ENCODE results near the gene NBL1. TPM values are rescaled to one million over a fixed set of nuclear protein-coding genes. Genes with fewer than 3 reads are reported as not detected.
A peak's percentile ranks its signal among the peaks of the same experiment; 100 is the strongest.

The NBL1 gene
- total and polyA plus RNA-seq, 2 donors (not counting 1 experiment from before 2014, with no cell fraction given), result 59.3 to 103 TPM

- Histone ChIP-seq H3K27me3 (ENCODE audit: control insufficient read depth, insufficient read depth, low read length) (no peaks in the 10 kb centered on the region), H3K4me2 (ENCODE audit: extremely low read depth, insufficient read depth, low read length) (peak overlapping the region; percentile 3), H3K79me2 (ENCODE audit: control insufficient read depth, insufficient read depth, low read length) (peaks cover 43% of the 10 kb centered on the region), H4K20me1 (ENCODE audit: control insufficient read depth, extremely low read depth, insufficient read depth, low read length) (no peaks in the 10 kb centered on the region), H3K27ac (ENCODE audit: insufficient read depth, low read length) (peak overlapping the region; percentile 32), H2AFZ (ENCODE audit: low read length) (no peak overlapping the region), H3K36me3 (ENCODE audit: control insufficient read depth, insufficient read depth, low read length) (peaks cover 8% of the 10 kb centered on the region), H3K9me3 (ENCODE audit: control insufficient read depth, insufficient read depth, low read depth, low read length) (no peaks in the 10 kb centered on the region), H3K4me1 (ENCODE audit: control insufficient read depth, extremely low read depth, insufficient read depth, low read length) (peaks cover 25% of the 10 kb centered on the region), H3K9ac (ENCODE audit: insufficient read depth, low read length) (no peak overlapping the region), H3K4me3 (replicated peaks in 1 of 4; ENCODE audit: control extremely low read depth in 1 of 4, insufficient read depth in 1 of 4, low read depth in 3 of 4, low read length in 4 of 4) (no peak overlapping the region)
- peak in 1 of 2 donors; percentile 50 for DNase-seq (ENCODE audit: low read depth in 2 of 2)
- TF ChIP-seq, protein P1, sequence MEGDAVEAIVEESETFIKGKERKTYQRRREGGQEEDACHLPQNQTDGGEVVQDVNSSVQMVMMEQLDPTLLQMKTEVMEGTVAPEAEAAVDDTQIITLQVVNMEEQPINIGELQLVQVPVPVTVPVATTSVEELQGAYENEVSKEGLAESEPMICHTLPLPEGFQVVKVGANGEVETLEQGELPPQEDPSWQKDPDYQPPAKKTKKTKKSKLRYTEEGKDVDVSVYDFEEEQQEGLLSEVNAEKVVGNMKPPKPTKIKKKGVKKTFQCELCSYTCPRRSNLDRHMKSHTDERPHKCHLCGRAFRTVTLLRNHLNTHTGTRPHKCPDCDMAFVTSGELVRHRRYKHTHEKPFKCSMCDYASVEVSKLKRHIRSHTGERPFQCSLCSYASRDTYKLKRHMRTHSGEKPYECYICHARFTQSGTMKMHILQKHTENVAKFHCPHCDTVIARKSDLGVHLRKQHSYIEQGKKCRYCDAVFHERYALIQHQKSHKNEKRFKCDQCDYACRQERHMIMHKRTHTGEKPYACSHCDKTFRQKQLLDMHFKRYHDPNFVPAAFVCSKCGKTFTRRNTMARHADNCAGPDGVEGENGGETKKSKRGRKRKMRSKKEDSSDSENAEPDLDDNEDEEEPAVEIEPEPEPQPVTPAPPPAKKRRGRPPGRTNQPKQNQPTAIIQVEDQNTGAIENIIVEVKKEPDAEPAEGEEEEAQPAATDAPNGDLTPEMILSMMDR (conservative IDR thresholded peaks at IDR 0.05 in 1 of 2, IDR thresholded peaks at IDR 0.05 in 1 of 2; ENCODE audit: low read depth in 1 of 2, low read length in 2 of 2), result no peak
- TF ChIP-seq EZH2 (IDR thresholded peaks at IDR 0.05; ENCODE audit: low read length, missing control alignments), result no peak
These were observed 10.3 kb downstream of the NBL1 start for GRCh38 chr1:19654386-19654785.

GRCh38 chr1:19654886-19655717 lies 11.0 kb downstream of the NBL1 start:
- H3K79me2 ChIP-seq (ENCODE audit: control insufficient read depth, insufficient read depth, low read length), result peaks cover 37% of the 10 kb centered on the region
- H4K20me1 ChIP-seq (ENCODE audit: control insufficient read depth, extremely low read depth, insufficient read depth, low read length), result no peaks in the 10 kb centered on the region
- H3K27me3 ChIP-seq (ENCODE audit: control insufficient read depth, insufficient read depth, low read length), result no peaks in the 10 kb centered on the region
- peaks cover 24% of the 10 kb centered on the region for H3K4me1 ChIP-seq (ENCODE audit: control insufficient read depth, extremely low read depth, insufficient read depth, low read length)
- no peak for DNase-seq (ENCODE audit: low read depth in 2 of 2)
- H3K4me3 ChIP-seq (replicated peaks in 1 of 4; ENCODE audit: control extremely low read depth in 1 of 4, insufficient read depth in 1 of 4, low read depth in 3 of 4, low read length in 4 of 4), result no peak overlapping the region
- H3K4me2 ChIP-seq (ENCODE audit: extremely low read depth, insufficient read depth, low read length), result no peak overlapping the region
- no peak overlapping the region for H3K9ac ChIP-seq (ENCODE audit: insufficient read depth, low read length)
- peaks cover 8% of the 10 kb centered on the region for H3K36me3 ChIP-seq (ENCODE audit: control insufficient read depth, insufficient read depth, low read length)
- H3K27ac ChIP-seq (ENCODE audit: insufficient read depth, low read length), result no peak overlapping the region
- no peak overlapping the region for H2AFZ ChIP-seq (ENCODE audit: low read length)
- TF ChIP-seq, protein P1 (conservative IDR thresholded peaks at IDR 0.05 in 1 of 2, IDR thresholded peaks at IDR 0.05 in 1 of 2; ENCODE audit: low read depth in 1 of 2, low read length in 2 of 2), result no peak
- no peak for TF ChIP-seq EZH2 (IDR thresholded peaks at IDR 0.05; ENCODE audit: low read length, missing control alignments)
- H3K9me3 ChIP-seq (ENCODE audit: control insufficient read depth, insufficient read depth, low read depth, low read length), result no peaks in the 10 kb centered on the region

- H3K27me3 ChIP-seq (ENCODE audit: control insufficient read depth, insufficient read depth, low read length), result no peaks in the 10 kb centered on the region
- H3K4me1 ChIP-seq (ENCODE audit: control insufficient read depth, extremely low read depth, insufficient read depth, low read length), result peaks cover 20% of the 10 kb centered on the region
- no peak overlapping the region for H2AFZ ChIP-seq (ENCODE audit: low read length)
- H3K79me2 ChIP-seq (ENCODE audit: control insufficient read depth, insufficient read depth, low read length), result peaks cover 32% of the 10 kb centered on the region
- TF ChIP-seq EZH2 (IDR thresholded peaks at IDR 0.05; ENCODE audit: low read length, missing control alignments), result no peak
- TF ChIP-seq, protein P1 (conservative IDR thresholded peaks at IDR 0.05 in 1 of 2, IDR thresholded peaks at IDR 0.05 in 1 of 2; ENCODE audit: low read depth in 1 of 2, low read length in 2 of 2), result no peak
- no peak overlapping the region for H3K4me3 ChIP-seq (replicated peaks in 1 of 4; ENCODE audit: control extremely low read depth in 1 of 4, insufficient read depth in 1 of 4, low read depth in 3 of 4, low read length in 4 of 4)
- H3K9me3 ChIP-seq (ENCODE audit: control insufficient read depth, insufficient read depth, low read depth, low read length), result no peaks in the 10 kb centered on the region
- no peak overlapping the region for H3K27ac ChIP-seq (ENCODE audit: insufficient read depth, low read length)
- H3K36me3 ChIP-seq (ENCODE audit: control insufficient read depth, insufficient read depth, low read length), result peaks cover 8% of the 10 kb centered on the region
- peaks cover 2% of the 10 kb centered on the region for H4K20me1 ChIP-seq (ENCODE audit: control insufficient read depth, extremely low read depth, insufficient read depth, low read length)
- H3K9ac ChIP-seq (ENCODE audit: insufficient read depth, low read length), result no peak overlapping the region
- H3K4me2 ChIP-seq (ENCODE audit: extremely low read depth, insufficient read depth, low read length), result no peak overlapping the region
- DNase-seq (ENCODE audit: low read depth in 2 of 2), result no peak
These were observed 11.6 kb downstream of the NBL1 start for GRCh38 chr1:19655718-19656080.

Data from fibroblast of lung (primary cell).